Measurements from ENCODE around the gene EEF2KMT. TPM values are rescaled to one million over a fixed set of nuclear protein-coding genes. Genes with fewer than 3 reads are reported as not detected.
"Not testable (repeated sequence)": the region's sequence is repeated elsewhere in the genome, so short reads cannot be mapped to it uniquely, and the experiment has no call there.

The EEF2KMT gene
- total and polyA plus RNA-seq, 12 donors = 7.0 to 19.5 (median 10.9) TPM

DNA sequence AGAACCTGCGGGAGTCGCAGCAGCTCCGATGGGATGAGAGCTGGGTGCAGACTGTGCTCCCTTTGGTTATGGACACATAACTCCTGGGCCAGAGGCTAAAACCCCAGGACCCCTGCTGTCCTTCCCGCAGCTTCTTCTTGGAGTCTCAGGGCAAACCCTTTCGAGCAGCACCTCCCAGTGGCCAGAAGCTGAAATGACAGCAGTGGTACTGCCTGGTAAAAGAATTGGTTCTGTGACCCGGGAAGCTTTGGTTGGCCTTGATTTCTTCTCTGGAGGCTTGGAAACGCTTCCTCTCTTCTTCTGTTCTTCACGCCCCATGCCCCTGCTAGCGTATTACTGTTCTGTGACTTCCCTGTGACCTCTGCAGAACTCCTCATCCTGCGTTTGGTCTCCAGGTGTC is 12.8 kb downstream of the EEF2KMT start:
- TF ChIP-seq, protein P1, sequence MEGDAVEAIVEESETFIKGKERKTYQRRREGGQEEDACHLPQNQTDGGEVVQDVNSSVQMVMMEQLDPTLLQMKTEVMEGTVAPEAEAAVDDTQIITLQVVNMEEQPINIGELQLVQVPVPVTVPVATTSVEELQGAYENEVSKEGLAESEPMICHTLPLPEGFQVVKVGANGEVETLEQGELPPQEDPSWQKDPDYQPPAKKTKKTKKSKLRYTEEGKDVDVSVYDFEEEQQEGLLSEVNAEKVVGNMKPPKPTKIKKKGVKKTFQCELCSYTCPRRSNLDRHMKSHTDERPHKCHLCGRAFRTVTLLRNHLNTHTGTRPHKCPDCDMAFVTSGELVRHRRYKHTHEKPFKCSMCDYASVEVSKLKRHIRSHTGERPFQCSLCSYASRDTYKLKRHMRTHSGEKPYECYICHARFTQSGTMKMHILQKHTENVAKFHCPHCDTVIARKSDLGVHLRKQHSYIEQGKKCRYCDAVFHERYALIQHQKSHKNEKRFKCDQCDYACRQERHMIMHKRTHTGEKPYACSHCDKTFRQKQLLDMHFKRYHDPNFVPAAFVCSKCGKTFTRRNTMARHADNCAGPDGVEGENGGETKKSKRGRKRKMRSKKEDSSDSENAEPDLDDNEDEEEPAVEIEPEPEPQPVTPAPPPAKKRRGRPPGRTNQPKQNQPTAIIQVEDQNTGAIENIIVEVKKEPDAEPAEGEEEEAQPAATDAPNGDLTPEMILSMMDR (IDR thresholded peaks at IDR 0.05) = peak; percentile 47 to 67 (median 60)
- DNase-seq = peak; percentile 47 to 81 (median 65)
- H3K27me3 ChIP-seq; H3K9me3 ChIP-seq (replicated peaks in 1 of 3); H3K27ac ChIP-seq; H3K4me1 ChIP-seq (replicated peaks in 1 of 2); H3K4me3 ChIP-seq; intact Hi-C loops (cut with DNase I): not testable (repeated sequence)
- 44 to 71% (median 63%) methylated on average over 7 to 10 of the region's 10 CpGs for WGBS, 4 donors
- H3K36me3 ChIP-seq (replicated peaks in 1 of 2) = peaks cover 0 to 26% of the 10 kb centered on the region in 2 donors

DNA sequence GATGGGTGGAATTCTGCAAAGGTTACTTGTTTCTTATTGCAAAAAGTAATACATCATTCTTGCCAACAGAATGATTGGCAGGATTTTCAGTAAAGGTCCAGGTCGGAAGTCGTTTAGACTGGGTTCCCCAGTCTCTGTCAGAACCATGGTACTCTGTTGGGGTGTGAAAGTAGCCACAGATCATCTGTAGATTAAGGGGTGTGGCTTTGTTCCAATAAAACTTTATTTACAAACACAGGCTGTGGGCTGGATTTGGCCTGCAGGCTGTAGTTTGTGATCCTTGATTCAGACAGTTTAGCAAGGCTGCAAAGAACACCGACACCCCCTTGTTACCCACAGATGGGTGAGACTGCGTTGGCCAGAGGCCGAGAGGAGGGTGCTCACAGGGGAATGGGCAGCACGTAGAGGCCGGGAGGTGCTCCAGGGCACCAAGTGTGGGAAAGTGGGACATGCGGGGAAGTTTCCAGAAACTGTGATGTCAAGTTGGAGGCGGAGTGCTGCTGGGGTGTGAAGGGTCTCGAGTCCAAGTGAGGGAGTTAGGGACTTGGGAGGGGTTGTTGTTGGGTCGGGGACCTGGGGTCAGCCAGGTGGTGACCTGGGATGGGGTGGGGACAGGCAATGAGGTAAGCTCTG is 13.4 kb downstream of the EEF2KMT start:
- DNase-seq; H3K27me3 ChIP-seq; H3K4me1 ChIP-seq (replicated peaks in 1 of 2); H3K4me3 ChIP-seq; intact Hi-C loops (cut with DNase I); H3K27ac ChIP-seq; H3K9me3 ChIP-seq (replicated peaks in 1 of 3): not testable (repeated sequence)
- 77 to 89% (median 85%) methylated on average over 10 to 11 of the region's 11 CpGs for WGBS, 4 donors
- peaks cover 0 to 31% of the 10 kb centered on the region in 2 donors for H3K36me3 ChIP-seq (replicated peaks in 1 of 2)

DNA sequence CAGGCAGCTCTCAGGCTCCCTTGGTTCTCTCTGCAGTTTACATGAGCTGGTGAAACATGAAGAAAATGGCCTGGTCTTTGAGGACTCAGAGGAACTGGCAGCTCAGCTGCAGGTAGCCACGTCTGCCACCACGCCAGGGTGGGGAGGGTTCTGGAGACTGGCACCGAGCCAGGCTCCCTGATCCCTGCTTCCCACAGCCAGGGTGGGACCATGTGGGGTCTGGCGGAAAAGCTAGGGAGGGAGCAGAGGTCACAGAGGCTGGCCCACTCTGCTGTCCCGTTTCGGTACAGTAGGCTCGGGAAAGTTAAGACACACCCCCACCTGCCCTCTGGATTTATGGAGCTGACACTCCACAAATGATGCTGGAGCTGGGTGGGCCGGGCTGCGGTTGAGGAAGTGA is 13.9 kb downstream of the EEF2KMT start:
- H3K27me3 ChIP-seq; intact Hi-C loops (cut with DNase I); DNase-seq; H3K9me3 ChIP-seq (replicated peaks in 1 of 3); H3K27ac ChIP-seq; H3K4me1 ChIP-seq (replicated peaks in 1 of 2); H3K4me3 ChIP-seq: not testable (repeated sequence)
- peaks cover 0 to 37% of the 10 kb centered on the region in 2 donors for H3K36me3 ChIP-seq (replicated peaks in 1 of 2)
- 87 to 100% (median 91%) methylated on average over 3 to 9 of the region's 9 CpGs for WGBS, 4 donors

DNA sequence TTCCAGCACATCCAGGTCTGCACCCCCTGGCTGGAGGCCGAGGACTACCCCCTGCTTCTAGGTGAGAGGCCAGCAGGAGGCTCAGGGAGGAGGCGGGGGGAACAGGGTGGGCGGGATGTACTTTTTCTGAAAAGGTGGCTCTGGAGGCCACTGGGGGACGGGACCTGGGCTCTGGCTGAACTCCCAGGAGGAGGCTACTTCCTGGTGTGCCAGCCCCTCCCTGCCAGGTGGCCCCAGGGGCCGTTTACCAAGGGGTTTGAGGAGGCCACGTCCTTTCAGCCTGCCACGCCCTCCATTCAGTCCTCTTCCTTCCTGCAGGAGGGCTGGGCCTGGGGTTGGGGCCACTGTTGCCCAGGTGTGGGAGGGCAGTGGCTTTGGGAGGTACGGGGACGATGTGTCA is 16.6 kb downstream of the EEF2KMT start:
- H3K9me3 ChIP-seq (replicated peaks in 1 of 3); intact Hi-C loops (cut with DNase I); H3K27me3 ChIP-seq; H3K27ac ChIP-seq; H3K4me3 ChIP-seq; DNase-seq; H3K4me1 ChIP-seq (replicated peaks in 1 of 2): not testable (repeated sequence)
- H3K36me3 ChIP-seq (replicated peaks in 1 of 2) = peaks cover 0 to 60% of the 10 kb centered on the region in 2 donors
- 73 to 90% (median 78%) methylated on average over 5 to 9 of the region's 9 CpGs for WGBS, 4 donors

DNA sequence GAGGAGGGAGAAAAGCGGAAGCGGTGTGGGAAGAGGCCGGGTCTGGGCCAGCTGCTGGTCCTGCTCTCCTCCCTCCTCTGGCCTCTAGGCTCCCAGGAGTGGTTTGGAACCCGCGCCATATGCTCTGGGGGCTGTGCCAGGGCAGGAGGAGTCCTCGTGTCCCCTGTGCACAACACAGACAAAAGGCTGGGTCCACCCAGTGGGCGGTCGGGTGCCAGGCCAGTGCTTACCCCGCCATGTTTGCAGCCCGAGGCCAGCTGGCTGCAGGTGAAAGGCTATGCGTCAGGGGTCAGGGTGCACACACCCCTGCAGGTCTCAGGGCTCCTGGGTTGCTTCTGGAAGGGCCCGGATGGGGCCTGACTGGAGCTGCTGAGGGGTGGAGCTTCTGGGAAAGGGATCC is 17.1 kb downstream of the EEF2KMT start:
- H3K27ac ChIP-seq; H3K9me3 ChIP-seq (replicated peaks in 1 of 3); H3K27me3 ChIP-seq; DNase-seq; intact Hi-C loops (cut with DNase I); H3K4me3 ChIP-seq; H3K4me1 ChIP-seq (replicated peaks in 1 of 2): not testable (repeated sequence)
- H3K36me3 ChIP-seq (replicated peaks in 1 of 2) = peaks cover 0 to 61% of the 10 kb centered on the region in 2 donors
- 86 to 100% (median 90%) methylated on average over 7 to 12 of the region's 12 CpGs for WGBS, 4 donors

DNA sequence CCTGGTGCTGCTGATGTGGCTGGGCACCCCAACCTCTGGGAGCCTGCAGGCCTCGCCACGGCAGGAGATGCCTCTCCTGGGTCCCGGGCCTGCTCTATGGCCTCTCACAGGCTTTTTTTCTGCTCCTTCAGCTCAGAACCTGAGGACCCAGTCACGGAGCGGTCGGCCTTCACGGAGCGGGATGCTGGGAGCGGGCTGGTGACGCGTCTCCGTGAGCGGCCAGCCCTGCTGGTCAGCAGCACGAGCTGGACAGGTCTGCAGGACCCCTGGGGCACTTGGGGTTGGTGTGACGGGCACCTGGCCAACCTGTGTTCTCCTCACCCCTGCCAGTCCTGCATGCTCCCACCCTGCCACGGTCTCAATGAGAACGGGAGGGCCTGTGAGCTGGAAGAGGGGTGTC is 19.0 kb downstream of the EEF2KMT start:
- Histone ChIP-seq H3K36me3 (replicated peaks in 1 of 2) (peaks cover 0 to 69% of the 10 kb centered on the region in 2 donors), H3K27ac (no peak overlapping the region), H3K27me3 (no peaks in the 10 kb centered on the region), H3K4me3 (no peak overlapping the region), H3K9me3 (replicated peaks in 1 of 3) (no peaks in the 10 kb centered on the region), H3K4me1 (replicated peaks in 1 of 2) (no peaks in the 10 kb centered on the region)
- WGBS, 4 donors = 92 to 97% (median 93%) methylated on average over 3 to 17 of the region's 17 CpGs; no CpG with 5 or more reads in 1 of the 4 donors
- TF ChIP-seq POLR2A (IDR thresholded peaks at IDR 0.05) = no peak
- TF ChIP-seq, protein P1 (IDR thresholded peaks at IDR 0.05) = no peak
- intact Hi-C loops (cut with DNase I) = no loop called here
- DNase-seq = no peak

Data from adrenal gland (tissue), 12 donors.